Esophagus muscularis mucosa (tissue), 4 donors: ENCODE measurements around the gene TRAPPC3L.

Experiments
- EP300 ChIP-seq: sonication (generic); formaldehyde crosslinking; IDR thresholded peaks from one replicate; pipeline ENCODE4 v1.6.1; 2017; ENCODE audit warnings: antibody characterized with exemption
- POLR2A ChIP-seq: fragments of 450-650 bp; IDR thresholded peaks from one replicate; pipeline ENCODE4 v1.6.1; 2017; ENCODE audit warnings: antibody characterized with exemption, moderate library complexity, mild to moderate bottlenecking, low read depth
- TF ChIP-seq, protein P1 (sequence below), 3 experiments: fragments of 200-600 bp in 2 of 3; fragments of 450-650 bp in 1 of 3; sonication (generic) in 2 of 3; IDR thresholded peaks; one replicate each; pipeline ENCODE4 v1.5.1; 2017 to 2019; ENCODE audit warnings: antibody characterized with exemption in 3 of 3, mild to moderate bottlenecking in 2 of 3, moderate library complexity in 1 of 3

DNA sequence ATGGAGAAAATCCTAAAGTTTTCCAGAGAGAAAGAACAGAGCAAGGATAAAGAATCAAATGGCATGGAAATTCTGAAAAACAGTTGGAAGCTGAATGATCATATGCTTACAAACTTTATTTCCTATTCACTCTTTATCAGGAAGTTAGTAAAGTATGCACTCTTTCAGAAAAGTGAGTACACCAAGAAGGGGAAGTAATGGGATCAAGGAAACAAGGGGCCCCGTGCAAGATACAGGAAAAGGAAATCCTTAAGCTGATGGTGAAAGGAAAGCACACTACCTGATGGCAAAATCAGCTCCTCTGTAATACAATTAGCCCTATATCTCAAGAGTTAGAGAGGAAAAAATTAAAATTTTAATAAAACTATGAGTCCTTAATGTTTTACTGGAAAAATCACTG lies 70.3 kb downstream of the TRAPPC3L start:
- TF ChIP-seq, protein P1, sequence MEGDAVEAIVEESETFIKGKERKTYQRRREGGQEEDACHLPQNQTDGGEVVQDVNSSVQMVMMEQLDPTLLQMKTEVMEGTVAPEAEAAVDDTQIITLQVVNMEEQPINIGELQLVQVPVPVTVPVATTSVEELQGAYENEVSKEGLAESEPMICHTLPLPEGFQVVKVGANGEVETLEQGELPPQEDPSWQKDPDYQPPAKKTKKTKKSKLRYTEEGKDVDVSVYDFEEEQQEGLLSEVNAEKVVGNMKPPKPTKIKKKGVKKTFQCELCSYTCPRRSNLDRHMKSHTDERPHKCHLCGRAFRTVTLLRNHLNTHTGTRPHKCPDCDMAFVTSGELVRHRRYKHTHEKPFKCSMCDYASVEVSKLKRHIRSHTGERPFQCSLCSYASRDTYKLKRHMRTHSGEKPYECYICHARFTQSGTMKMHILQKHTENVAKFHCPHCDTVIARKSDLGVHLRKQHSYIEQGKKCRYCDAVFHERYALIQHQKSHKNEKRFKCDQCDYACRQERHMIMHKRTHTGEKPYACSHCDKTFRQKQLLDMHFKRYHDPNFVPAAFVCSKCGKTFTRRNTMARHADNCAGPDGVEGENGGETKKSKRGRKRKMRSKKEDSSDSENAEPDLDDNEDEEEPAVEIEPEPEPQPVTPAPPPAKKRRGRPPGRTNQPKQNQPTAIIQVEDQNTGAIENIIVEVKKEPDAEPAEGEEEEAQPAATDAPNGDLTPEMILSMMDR (IDR thresholded peaks at IDR 0.05) = no peak
- TF ChIP-seq POLR2A (no peak), EP300 (no peak)
